Measurements from ENCODE around the gene BOD1. TPM values are rescaled to one million over a fixed set of nuclear protein-coding genes. Genes with fewer than 3 reads are reported as not detected.

The BOD1 gene
- total and polyA plus RNA-seq, 9 of the 15 experiments (the other 6 are each of a cell fraction or from before 2014, with no cell fraction given): 10.1 to 31.6 (median 22.6) TPM

GRCh38 chr5:173623789-173624188 lies 7.3 kb upstream of the BOD1 start:
- H3K27me3 ChIP-seq (ENCODE audit: control insufficient read depth in 2 of 2, insufficient read depth in 2 of 2, low read length in 2 of 2): no peaks in the 10 kb centered on the region
- no peak overlapping the region for H3K4me2 ChIP-seq (ENCODE audit: insufficient read depth, low read length)
- CTCF ChIA-PET (ENCODE audit: low intra/inter-chr PET ratio): no interaction called here
- H3K9me1 ChIP-seq (ENCODE audit: control insufficient read depth, insufficient read depth, low read length): no peaks in the 10 kb centered on the region
- no peak overlapping the region for H3K9ac ChIP-seq (ENCODE audit: insufficient read depth in 1 of 2, low read depth in 2 of 2, low read length in 2 of 2)
- ATAC-seq: no peak
- H4K20me1 ChIP-seq (replicated peaks; ENCODE audit: control insufficient read depth, insufficient read depth, low read length): no peaks in the 10 kb centered on the region
- no peaks in the 10 kb centered on the region for H3K9me3 ChIP-seq (replicated peaks; ENCODE audit: control insufficient read depth, insufficient read depth, low read depth, low read length)
- POLR2A ChIA-PET: interaction anchor here (0.7 to 1.1 kb wide), 4 partner anchors 8 to 186 kb away, joined by 3 to 4 read pairs (median 4); no protein-coding TSS in a partner anchor
- FAIRE-seq: no peak
- no peak overlapping the region for H3K27ac ChIP-seq (ENCODE audit: extremely low read depth, low read depth, low read length)
- intact Hi-C loops (cut with micrococcal nuclease): loop anchor here (10.0 kb wide), 1 partner anchor 141 kb away; no protein-coding TSS in a partner anchor
- in situ Hi-C loops (cut with MboI): no loop called here
- H3K36me3 ChIP-seq (ENCODE audit: control insufficient read depth, insufficient read depth, low read length): no peaks in the 10 kb centered on the region
- no TSS peak for BruUV-seq (replicated peaks)
- no peaks in the 10 kb centered on the region for H3K79me2 ChIP-seq (ENCODE audit: control insufficient read depth, insufficient read depth, low read length)
- H3K4me3 ChIP-seq: no peak overlapping the region
- TF ChIP-seq ZNF146 (CRISPR knock-in tag; IDR thresholded peaks at IDR 0.05; ENCODE audit: unreplicated experiment) (no peak), ADNP (tag; IDR thresholded peaks at IDR 0.05) (peak; percentile 59; the same call in 1 of the 2 replicates), KDM1A (IDR thresholded peaks at IDR 0.05) (peak in 1 of 2 experiments; percentile 60; a peak in 2 of 4 replicates), BCOR (IDR thresholded peaks at IDR 0.05) (peak; percentile 34; the same call in 1 of the 2 replicates), RBM25 (IDR thresholded peaks at IDR 0.05; ENCODE audit: low read depth, low read length, severe bottlenecking) (peak; percentile 52)
- no peak for DNase-seq (ENCODE audit: extremely low read depth in 1 of 4, low spot score in 3 of 4)
- H2AFZ ChIP-seq (ENCODE audit: low read depth, low read length): no peak overlapping the region
- peaks cover 0 to 11% of the 10 kb centered on the region in 2 experiments; a peak in 4 of 5 replicates for H3K4me1 ChIP-seq (replicated peaks in 1 of 2; ENCODE audit: control insufficient read depth in 2 of 2, insufficient read depth in 2 of 2, low read length in 2 of 2)
- WGBS (ENCODE audit: insufficient coverage, low coverage, missing lambda C conversion rate): 50% methylated on average over 1 of the region's 1 CpG

GRCh38 chr5:173623296-173623771 lies 6.9 kb upstream of the BOD1 start:
- Histone ChIP-seq H3K27ac (ENCODE audit: extremely low read depth, low read depth, low read length) (no peak overlapping the region), H3K9ac (ENCODE audit: insufficient read depth in 1 of 2, low read depth in 2 of 2, low read length in 2 of 2) (no peak overlapping the region), H2AFZ (ENCODE audit: low read depth, low read length) (no peak overlapping the region), H3K79me2 (ENCODE audit: control insufficient read depth, insufficient read depth, low read length) (no peaks in the 10 kb centered on the region), H3K4me2 (ENCODE audit: insufficient read depth, low read length) (no peak overlapping the region), H3K9me1 (ENCODE audit: control insufficient read depth, insufficient read depth, low read length) (no peaks in the 10 kb centered on the region), H3K9me3 (replicated peaks; ENCODE audit: control insufficient read depth, insufficient read depth, low read depth, low read length) (no peaks in the 10 kb centered on the region), H3K4me3 (no peak overlapping the region), H4K20me1 (replicated peaks; ENCODE audit: control insufficient read depth, insufficient read depth, low read length) (no peaks in the 10 kb centered on the region), H3K4me1 (replicated peaks in 1 of 2; ENCODE audit: control insufficient read depth in 2 of 2, insufficient read depth in 2 of 2, low read length in 2 of 2) (peaks cover 0 to 11% of the 10 kb centered on the region in 2 experiments; a peak in 4 of 5 replicates), H3K27me3 (ENCODE audit: control insufficient read depth in 2 of 2, insufficient read depth in 2 of 2, low read length in 2 of 2) (no peaks in the 10 kb centered on the region), H3K36me3 (ENCODE audit: control insufficient read depth, insufficient read depth, low read length) (no peaks in the 10 kb centered on the region)
- in situ Hi-C loops (cut with MboI): no loop called here
- ATAC-seq (no peak), DNase-seq (ENCODE audit: extremely low read depth in 1 of 4, low spot score in 3 of 4) (no peak), FAIRE-seq (no peak)
- POLR2A ChIA-PET: interaction anchor here (0.8 to 0.9 kb wide), 2 partner anchors 34 to 41 kb away, joined by 3 to 4 read pairs; no protein-coding TSS in a partner anchor
- WGBS (ENCODE audit: insufficient coverage, low coverage, missing lambda C conversion rate): 50% methylated on average over 10 of the region's 10 CpGs
- intact Hi-C loops (cut with micrococcal nuclease): loop anchor here (10.0 kb wide), 1 partner anchor 141 kb away; no protein-coding TSS in a partner anchor
- BruUV-seq (replicated peaks): no TSS peak
- CTCF ChIA-PET (ENCODE audit: low intra/inter-chr PET ratio): no interaction called here
- TF ChIP-seq TBP (optimal IDR thresholded peaks at IDR 0.05; ENCODE audit: low read depth, low read length) (no peak), SMC3 (conservative IDR thresholded peaks at IDR 0.05; ENCODE audit: insufficient read depth, low read depth, low read length) (no peak), REST (IDR thresholded peaks at IDR 0.05; ENCODE audit: borderline replicate concordance) (no peak), REST (CRISPR knock-in tag; IDR thresholded peaks at IDR 0.05; ENCODE audit: low read depth) (no peak)

Measured in K562 (cell line).